Vagina (tissue), 2 donors: ENCODE measurements around the gene TULP4. TPM values are rescaled to one million over a fixed set of nuclear protein-coding genes. Genes with fewer than 3 reads are reported as not detected.
A peak's percentile ranks its signal among the peaks of the same experiment; 100 is the strongest.

Experiments
- DNase-seq, 2 donors: peaks; one replicate each; pipeline ENCODE4 v3.0.0-alpha.2; 2017; ENCODE audit errors: extremely low spot score in 2 of 2
- H3K27ac ChIP-seq: fragments of 200-600 bp; sonication (generic); one replicate; pipeline ENCODE4 v1.5.1; 2019
- H3K27me3 ChIP-seq: fragments of 200-600 bp; sonication (generic); one replicate; pipeline ENCODE4 v1.5.1; 2019
- H3K36me3 ChIP-seq, 2 donors: fragments of 200-600 bp; sonication (generic); one replicate each; pipeline ENCODE4 v1.5.1; 2017 to 2019
- H3K4me1 ChIP-seq: fragments of 200-600 bp; sonication (generic); one replicate; pipeline ENCODE4 v1.5.1; 2019
- H3K4me3 ChIP-seq, 2 donors: fragments of 200-600 bp; sonication (generic); 1 replicate in 1 of 2; 2 replicates in 1 of 2; pipeline ENCODE4 v1.5.1; 2016 to 2019
- H3K9me3 ChIP-seq: fragments of 200-600 bp; sonication (generic); one replicate; pipeline ENCODE4 v1.5.1; 2019
- CTCF ChIP-seq, 3 experiments: fragments of 450-650 bp in 2 of 3; fragments of 200-600 bp in 1 of 3; sonication (generic) in 1 of 3; IDR thresholded peaks; one replicate each; pipeline ENCODE4 v1.5.1; 2017 to 2019; ENCODE audit warnings: antibody characterized with exemption in 3 of 3, mild to moderate bottlenecking in 2 of 3, moderate library complexity in 2 of 3
- POLR2A ChIP-seq, 2 donors: fragments of 450-650 bp; IDR thresholded peaks; one replicate each; pipeline ENCODE4 v1.6.1; 2017; ENCODE audit warnings: antibody characterized with exemption in 2 of 2, mild to moderate bottlenecking in 2 of 2, moderate library complexity in 2 of 2
- POLR2AphosphoS5 ChIP-seq, 2 donors: sonication (generic); formaldehyde crosslinking; IDR thresholded peaks; one replicate each; pipeline ENCODE4 v1.9.0; 2017; ENCODE audit warnings: antibody characterized with exemption in 2 of 2, mild to moderate bottlenecking in 2 of 2, low read depth in 1 of 2; ENCODE audit not compliant: insufficient read depth in 1 of 2
- intact Hi-C: fragments of 100-400 bp; cut with DNase I; formaldehyde crosslinking; loops from one replicate; pipeline ENCODE4 v1.15.1; 2023
- total RNA-seq: library from RNA; depleted of rRNA; stranded (reverse); fragments of >200 nt; gene quantifications from one replicate; pipeline ENCODE4 v1.2.3, GENCODE V29; 2016

TULP4 gene
- total RNA-seq, 1 donor from 2014 or later: 79.8 TPM

DNA sequence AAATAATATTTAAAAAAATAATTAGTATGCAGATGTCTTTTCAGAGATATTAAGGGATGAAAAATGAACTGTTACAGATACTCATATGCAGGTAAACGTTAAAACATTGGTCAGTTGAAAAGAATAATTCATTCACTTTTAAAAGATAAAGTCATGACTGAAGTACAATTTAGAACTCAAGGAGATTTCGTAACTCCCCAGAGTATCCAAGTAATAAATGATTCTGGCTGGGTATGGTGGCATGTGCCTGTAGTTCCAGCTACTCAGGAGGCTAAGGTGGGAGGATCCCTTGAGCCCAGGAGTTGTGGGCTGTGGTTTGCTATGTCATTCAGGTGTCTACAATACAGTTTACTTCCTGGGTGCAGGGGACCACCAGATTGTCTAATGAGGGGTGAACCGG, 125.3 kb downstream of the TULP4 start:
- Histone ChIP-seq H3K4me1 (no peaks in the 10 kb centered on the region), H3K27me3 (no peaks in the 10 kb centered on the region), H3K9me3 (no peaks in the 10 kb centered on the region), H3K4me3 (no peak overlapping the region), H3K36me3 (no peaks in the 10 kb centered on the region), H3K27ac (no peak overlapping the region)
- DNase-seq: no peak
- TF ChIP-seq POLR2AphosphoS5 (IDR thresholded peaks at IDR 0.05; ENCODE audit: insufficient read depth in 1 of 2, low read depth in 1 of 2): no peak
- TF ChIP-seq CTCF (IDR thresholded peaks at IDR 0.05): no peak
- no peak for TF ChIP-seq POLR2A (IDR thresholded peaks at IDR 0.05)
- intact Hi-C loops: no loop called here

DNA sequence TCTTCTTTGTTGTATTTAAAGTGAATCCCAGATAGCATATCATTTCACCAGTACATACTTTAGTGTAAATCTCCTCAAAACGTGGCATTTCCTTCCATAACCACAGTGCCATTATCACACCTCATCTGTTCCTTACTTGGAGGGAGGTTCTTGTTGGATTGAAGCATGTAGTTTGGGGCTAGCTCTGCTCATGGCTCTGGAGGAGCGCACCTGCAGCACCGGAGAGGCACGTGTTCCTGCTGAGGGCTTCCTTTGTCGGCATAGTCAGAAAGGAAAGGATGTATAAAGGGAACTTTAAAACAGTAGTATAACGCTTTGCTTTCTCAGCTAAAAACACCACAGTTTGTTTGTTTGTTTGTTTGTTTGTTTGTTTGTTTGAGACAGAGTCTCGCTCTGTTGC, 126.0 kb downstream of the TULP4 start:
- no peak for DNase-seq
- no peaks in the 10 kb centered on the region for H3K9me3 ChIP-seq
- intact Hi-C loops: no loop called here
- no peaks in the 10 kb centered on the region for H3K4me1 ChIP-seq
- no peak for TF ChIP-seq CTCF (IDR thresholded peaks at IDR 0.05)
- TF ChIP-seq POLR2A (IDR thresholded peaks at IDR 0.05): no peak
- TF ChIP-seq POLR2AphosphoS5 (IDR thresholded peaks at IDR 0.05; ENCODE audit: insufficient read depth in 1 of 2, low read depth in 1 of 2): no peak
- H3K36me3 ChIP-seq: peaks cover 0 to 2% of the 10 kb centered on the region in 2 donors
- no peak overlapping the region for H3K4me3 ChIP-seq
- no peaks in the 10 kb centered on the region for H3K27me3 ChIP-seq
- no peak overlapping the region for H3K27ac ChIP-seq

GRCh38 chr6:158439255-158439654, 127.0 kb downstream of the TULP4 start:
- peaks cover 0 to 3% of the 10 kb centered on the region in 2 donors for H3K36me3 ChIP-seq
- H3K27ac ChIP-seq: no peak overlapping the region
- no peak for TF ChIP-seq CTCF (IDR thresholded peaks at IDR 0.05)
- TF ChIP-seq POLR2AphosphoS5 (IDR thresholded peaks at IDR 0.05; ENCODE audit: insufficient read depth in 1 of 2, low read depth in 1 of 2): no peak
- TF ChIP-seq POLR2A (IDR thresholded peaks at IDR 0.05): no peak
- no peak overlapping the region for H3K4me3 ChIP-seq
- no peaks in the 10 kb centered on the region for H3K27me3 ChIP-seq
- H3K4me1 ChIP-seq: no peaks in the 10 kb centered on the region
- no peaks in the 10 kb centered on the region for H3K9me3 ChIP-seq
- no peak for DNase-seq
- intact Hi-C loops: no loop called here

- intact Hi-C loops: no loop called here
- no peak for DNase-seq
These were observed 129.5 kb downstream of the TULP4 start for GRCh38 chr6:158441716-158442215.

More at GRCh38 chr6:158441716-158442215, 129.5 kb downstream of the TULP4 start:
- no peaks in the 10 kb centered on the region for H3K4me1 ChIP-seq
- no peak overlapping the region for H3K4me3 ChIP-seq
- TF ChIP-seq CTCF (IDR thresholded peaks at IDR 0.05): no peak
- TF ChIP-seq POLR2AphosphoS5 (IDR thresholded peaks at IDR 0.05; ENCODE audit: insufficient read depth in 1 of 2, low read depth in 1 of 2): no peak
- TF ChIP-seq POLR2A (IDR thresholded peaks at IDR 0.05): no peak
- peak overlapping the region; percentile 13 for H3K27ac ChIP-seq
- H3K27me3 ChIP-seq: no peaks in the 10 kb centered on the region
- peaks cover 0 to 3% of the 10 kb centered on the region in 2 donors for H3K36me3 ChIP-seq
- H3K9me3 ChIP-seq: no peaks in the 10 kb centered on the region
